ENCODE data around the gene MAGI2. TPM values are rescaled to one million over a fixed set of nuclear protein-coding genes. Genes with fewer than 3 reads are reported as not detected.

MAGI2 gene
- total RNA-seq, 6 experiments from 2014 or later = 1.2 to 4.0 (median 2.4) TPM

DNA sequence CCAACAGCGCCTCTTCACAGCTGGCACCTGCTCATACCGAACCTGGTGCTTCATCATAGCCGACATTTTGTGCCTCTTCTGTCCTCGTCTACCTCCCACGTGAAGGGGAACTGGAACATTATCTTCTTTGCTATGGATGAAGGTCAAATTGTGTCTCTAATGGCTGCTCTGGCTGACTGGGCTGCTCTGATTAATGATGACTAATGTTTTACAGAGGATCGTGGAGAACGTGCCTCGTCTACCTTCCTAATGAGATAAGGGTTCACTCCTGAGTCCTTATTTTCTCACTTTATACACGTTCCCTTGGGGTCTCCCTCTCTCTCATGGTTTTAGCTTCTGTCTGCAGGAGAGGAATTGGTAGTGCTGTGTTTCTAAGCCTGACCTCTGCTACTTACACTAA, 1234.6 kb downstream of the MAGI2 start:
- DNase-seq (no peak), ATAC-seq (no peak)
- Histone ChIP-seq H3K4me1 (no peaks in the 10 kb centered on the region), H3K36me3 (no peaks in the 10 kb centered on the region), H3K27ac (no peak overlapping the region), H3K27me3 (no peaks in the 10 kb centered on the region), H3K9me3 (no peaks in the 10 kb centered on the region), H3K4me3 (no peak overlapping the region)
- TF ChIP-seq CTCF (IDR thresholded peaks at IDR 0.05) = no peak
- TF ChIP-seq POLR2A (IDR thresholded peaks at IDR 0.05) = no peak
- WGBS (ENCODE audit: insufficient coverage, low coverage, low lambda C conversion rate, missing lambda C conversion rate) = 83% methylated on average over 8 of the region's 9 CpGs
- intact Hi-C loops (cut with DNase I) = no loop called here

- H3K27me3 ChIP-seq = no peaks in the 10 kb centered on the region
- H3K27ac ChIP-seq = no peak overlapping the region
- H3K4me1 ChIP-seq = no peaks in the 10 kb centered on the region
- H3K4me3 ChIP-seq = no peak overlapping the region
- WGBS (ENCODE audit: insufficient coverage, low coverage, low lambda C conversion rate, missing lambda C conversion rate) = 75% methylated on average over 1 of the region's 1 CpG
- DNase-seq (no peak), ATAC-seq (no peak)
- H3K36me3 ChIP-seq = no peaks in the 10 kb centered on the region
- H3K9me3 ChIP-seq = no peaks in the 10 kb centered on the region
- TF ChIP-seq POLR2A (IDR thresholded peaks at IDR 0.05) = no peak
- TF ChIP-seq CTCF (IDR thresholded peaks at IDR 0.05) = no peak
- intact Hi-C loops (cut with DNase I) = no loop called here
Measured at GRCh38 chr7:78218051-78218450, 1235.4 kb downstream of the MAGI2 start.

DNA sequence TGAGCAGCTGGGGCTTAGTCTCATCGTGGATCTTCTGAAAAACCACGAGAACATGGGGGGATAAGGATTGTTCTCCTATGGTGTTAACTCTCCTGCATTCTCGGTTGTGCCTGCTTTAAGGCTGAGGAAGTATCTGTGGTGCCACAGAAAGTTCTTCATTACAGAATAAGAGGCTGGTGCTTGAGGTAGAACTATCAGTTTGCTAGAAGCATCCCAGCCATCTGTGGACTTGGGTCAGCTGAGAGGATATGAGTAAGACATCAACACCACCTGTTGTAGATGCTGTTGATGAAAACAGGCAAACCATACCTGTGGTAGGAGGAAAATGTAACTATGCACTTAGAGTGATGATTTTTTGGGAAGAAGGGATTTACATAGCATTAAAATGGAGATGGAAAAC, 1238.3 kb downstream of the MAGI2 start:
- H3K4me1 ChIP-seq = no peaks in the 10 kb centered on the region
- intact Hi-C loops (cut with DNase I) = no loop called here
- no peaks in the 10 kb centered on the region for H3K36me3 ChIP-seq
- WGBS (ENCODE audit: insufficient coverage, low coverage, low lambda C conversion rate, missing lambda C conversion rate) = 46% methylated on average over 3 of the region's 3 CpGs
- DNase-seq (no peak), ATAC-seq (no peak)
- no peaks in the 10 kb centered on the region for H3K9me3 ChIP-seq
- no peak for TF ChIP-seq CTCF (IDR thresholded peaks at IDR 0.05)
- H3K27ac ChIP-seq = no peak overlapping the region
- H3K27me3 ChIP-seq = no peaks in the 10 kb centered on the region
- no peak overlapping the region for H3K4me3 ChIP-seq

DNA sequence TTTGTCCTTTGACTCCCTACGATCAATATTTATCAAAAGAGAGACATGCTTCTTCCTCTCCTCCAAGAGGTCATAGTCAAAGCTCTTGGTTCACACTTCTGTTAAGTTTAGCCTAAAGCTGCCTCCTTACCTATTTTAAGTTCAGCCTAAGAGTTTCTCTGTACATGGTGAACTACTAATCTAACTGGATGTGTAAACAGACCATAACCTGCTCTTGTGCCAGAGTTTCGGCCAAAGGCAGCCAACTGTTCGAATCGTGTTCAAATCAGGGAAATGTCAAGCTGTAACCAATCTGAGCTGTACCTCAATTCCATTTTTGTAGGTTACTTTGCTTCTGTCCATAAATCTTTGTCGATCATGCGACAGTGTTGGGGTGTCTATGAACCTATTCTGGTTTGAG, 1240.1 kb downstream of the MAGI2 start:
- 79% methylated on average over 6 of the region's 6 CpGs for WGBS (ENCODE audit: insufficient coverage, low coverage, low lambda C conversion rate, missing lambda C conversion rate)

More for the DNA sequence above, 1240.1 kb downstream of the MAGI2 start:
- Histone ChIP-seq H3K4me3 (no peak overlapping the region), H3K4me1 (no peaks in the 10 kb centered on the region), H3K36me3 (no peaks in the 10 kb centered on the region), H3K27ac (no peak overlapping the region), H3K9me3 (no peaks in the 10 kb centered on the region), H3K27me3 (no peaks in the 10 kb centered on the region)
- ATAC-seq = no peak
- no peak for DNase-seq
- intact Hi-C loops (cut with DNase I) = no loop called here
- no peak for TF ChIP-seq POLR2A (IDR thresholded peaks at IDR 0.05)
- no peak for TF ChIP-seq CTCF (IDR thresholded peaks at IDR 0.05)
